M059J (cell line): Measurements from ENCODE around the gene UCHL1. TPM values are rescaled to one million over a fixed set of nuclear protein-coding genes. Genes with fewer than 3 reads are reported as not detected.
A peak's percentile ranks its signal among the peaks of the same experiment; 100 is the strongest.

Experiments
- DNase-seq: peaks from one replicate; pipeline ENCODE4 v3.0.0-alpha.2; 2012; ENCODE audit warnings: low read depth
- total RNA-seq: library from RNA; depleted of rRNA; stranded (reverse); fragments of >200 nt; shearing (Covaris generic); gene quantifications from 2 replicates; pipeline ENCODE4 v1.2.3, GENCODE V29; 2014; rRNA removed

Gene UCHL1
- 1,483 and 1,510 TPM in 2 replicates for total RNA-seq

DNA sequence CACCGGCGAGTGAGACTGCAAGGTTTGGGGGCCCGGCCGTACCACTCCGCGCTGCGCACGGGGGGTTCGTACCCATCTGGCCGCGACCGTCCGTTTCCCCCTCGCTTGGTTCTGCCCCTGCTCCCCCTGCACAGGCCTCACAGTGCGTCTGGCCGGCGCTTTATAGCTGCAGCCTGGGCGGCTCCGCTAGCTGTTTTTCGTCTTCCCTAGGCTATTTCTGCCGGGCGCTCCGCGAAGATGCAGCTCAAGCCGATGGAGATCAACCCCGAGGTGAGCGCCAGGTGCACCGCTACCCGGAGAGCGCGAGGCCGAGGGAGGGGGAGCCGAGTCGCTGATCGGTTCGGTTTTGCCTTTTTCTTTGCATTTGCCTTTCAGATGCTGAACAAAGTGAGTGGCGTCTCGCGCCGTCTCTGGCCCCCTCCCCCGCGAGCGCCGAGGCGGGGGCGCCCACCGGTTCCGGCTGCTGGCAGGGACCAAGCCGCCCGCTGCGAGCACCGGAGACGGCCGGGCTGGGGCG lies at the start of gene UCHL1:
Gene UCHL1, plus strand, starts transcription at position 189 of the 517 bp plus-strand sequence. Its CDS starts 49 bp downstream, at position 238.
- DNase-seq: peak; percentile 79

GRCh38 chr4:41207291-41207831 lies 49.4 kb upstream of the UCHL1 start:
- peak; percentile 70 for DNase-seq

GRCh38 chr4:41209187-41209586 lies 47.5 kb upstream of the UCHL1 start:
- DNase-seq: peak; percentile 47

DNA sequence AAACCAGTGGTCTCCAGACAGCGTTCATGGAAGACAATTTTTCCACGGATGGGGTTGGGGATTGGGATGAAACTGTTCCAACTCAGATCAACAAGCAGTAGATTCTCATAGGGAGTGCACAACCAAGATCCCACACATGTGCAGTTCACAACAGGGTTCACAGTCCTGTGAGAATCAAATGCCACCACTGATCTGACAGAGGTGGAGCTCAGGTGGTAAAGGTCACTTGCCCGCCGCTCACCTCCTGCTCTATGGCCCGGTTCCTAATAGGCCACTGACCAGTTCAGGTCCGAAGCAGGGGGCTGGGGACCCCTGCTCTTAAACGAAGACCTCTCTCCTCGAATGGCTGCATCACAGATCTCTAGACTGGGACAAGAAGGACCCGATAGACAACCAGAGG lies 46.8 kb upstream of the UCHL1 start:
- DNase-seq: no peak

DNA sequence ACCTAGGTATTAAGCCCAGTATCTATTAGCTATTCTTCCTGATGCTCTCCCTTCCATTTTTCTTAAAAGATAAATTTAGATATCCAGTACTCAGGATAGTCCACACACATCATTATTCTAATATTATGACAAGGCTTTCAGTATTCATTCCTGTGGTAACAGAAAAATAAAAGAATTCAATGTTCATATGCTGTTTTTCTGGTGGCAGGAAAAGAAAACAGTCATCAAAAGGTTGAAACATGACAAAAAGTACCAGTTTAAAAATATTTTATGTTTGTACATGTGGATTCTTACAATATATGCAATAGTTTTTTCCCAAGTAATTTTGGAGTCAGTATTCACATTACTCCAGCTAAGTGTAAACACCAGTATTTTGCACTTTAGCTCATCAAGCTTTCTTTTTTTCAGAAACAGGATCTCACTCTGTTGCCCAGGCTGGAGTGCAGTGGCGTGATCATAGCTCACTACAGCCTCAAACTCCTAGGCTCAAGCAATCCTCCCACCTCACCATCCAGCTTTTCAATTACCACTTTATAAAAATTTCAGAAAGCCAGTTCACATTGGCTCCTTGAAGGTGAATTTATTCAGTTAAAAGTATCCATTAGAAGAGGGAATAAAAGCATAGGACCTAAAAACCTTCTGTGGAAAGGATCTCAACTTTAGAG lies 44.6 kb upstream of the UCHL1 start:
- no peak for DNase-seq

- DNase-seq: peak; percentile 81
Observed at GRCh38 chr4:41212616-41213203, 44.0 kb upstream of the UCHL1 start.

- DNase-seq: no peak
Observed at GRCh38 chr4:41213625-41214135, 43.0 kb upstream of the UCHL1 start.

GRCh38 chr4:41214136-41214824 lies 42.4 kb upstream of the UCHL1 start, which contains the start of gene APBB2:
Gene APBB2, minus strand, starts transcription at chr4:41214542. Its CDS starts 181,288 bp downstream, at chr4:41033254.
- peak; percentile 97 for DNase-seq

- DNase-seq: no peak
Observed at GRCh38 chr4:41214825-41215146, 41.9 kb upstream of the UCHL1 start.

DNA sequence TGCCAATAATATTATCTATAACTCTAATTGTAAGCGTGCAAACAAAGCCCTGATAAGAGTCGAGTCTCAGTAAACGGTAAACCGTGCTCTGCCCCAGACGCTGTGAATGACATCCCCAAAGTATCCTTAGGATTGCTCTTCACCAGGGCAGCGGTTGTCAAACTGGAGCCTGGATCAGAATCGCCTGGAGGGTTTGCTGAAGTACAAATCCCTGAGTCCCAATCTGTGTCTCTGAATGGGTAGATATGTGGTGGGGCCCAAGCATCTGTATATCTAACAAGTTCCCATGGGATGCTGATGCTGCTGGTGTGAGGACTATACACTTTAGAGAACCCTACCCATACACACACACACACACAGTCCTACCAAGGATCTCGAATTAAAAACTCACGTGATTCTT lies 41.6 kb upstream of the UCHL1 start:
- no peak for DNase-seq

GRCh38 chr4:41215969-41216293 lies 40.8 kb upstream of the UCHL1 start:
- no peak for DNase-seq

- DNase-seq: peak; percentile 79
Observed at GRCh38 chr4:41216294-41217019, 40.3 kb upstream of the UCHL1 start.

DNA sequence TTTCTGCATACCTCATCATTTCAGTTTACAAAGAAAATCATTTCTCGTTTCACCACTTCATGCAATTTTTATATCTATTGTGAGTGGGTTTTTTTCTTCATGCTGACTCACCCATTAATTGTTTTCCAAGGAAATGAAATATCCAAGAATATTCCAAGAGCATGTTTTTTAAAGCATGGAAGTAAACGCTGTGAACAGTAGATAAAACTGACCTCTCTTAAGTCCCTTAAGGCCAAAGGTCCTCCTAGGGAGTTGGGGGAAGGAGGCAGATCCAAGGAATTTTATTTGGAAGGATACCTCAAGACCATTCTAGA lies 39.8 kb upstream of the UCHL1 start:
- no peak for DNase-seq

DNA sequence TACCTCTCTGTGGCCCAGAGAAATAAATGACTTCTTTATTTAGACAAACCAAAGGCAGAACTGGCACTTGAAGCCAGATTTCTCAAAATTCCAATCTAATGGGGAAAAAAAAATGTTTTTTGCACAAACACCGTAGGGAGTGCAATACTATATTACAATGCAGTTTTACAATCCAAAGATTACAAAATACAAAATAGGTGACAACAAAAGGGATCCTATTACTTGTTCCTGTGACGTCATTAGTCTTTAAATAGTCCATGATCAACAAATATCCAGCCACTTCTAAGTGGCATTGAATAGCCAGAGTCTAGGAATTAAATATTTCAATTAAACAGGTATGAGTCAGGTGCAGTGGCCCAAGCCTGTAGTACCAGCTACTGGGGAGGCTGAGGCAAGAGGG lies 39.4 kb upstream of the UCHL1 start:
- no peak for DNase-seq

GRCh38 chr4:41218703-41219102 lies 38.0 kb upstream of the UCHL1 start:
- no peak for DNase-seq

- DNase-seq: no peak
Observed at GRCh38 chr4:41219421-41219950, 37.2 kb upstream of the UCHL1 start.

DNA sequence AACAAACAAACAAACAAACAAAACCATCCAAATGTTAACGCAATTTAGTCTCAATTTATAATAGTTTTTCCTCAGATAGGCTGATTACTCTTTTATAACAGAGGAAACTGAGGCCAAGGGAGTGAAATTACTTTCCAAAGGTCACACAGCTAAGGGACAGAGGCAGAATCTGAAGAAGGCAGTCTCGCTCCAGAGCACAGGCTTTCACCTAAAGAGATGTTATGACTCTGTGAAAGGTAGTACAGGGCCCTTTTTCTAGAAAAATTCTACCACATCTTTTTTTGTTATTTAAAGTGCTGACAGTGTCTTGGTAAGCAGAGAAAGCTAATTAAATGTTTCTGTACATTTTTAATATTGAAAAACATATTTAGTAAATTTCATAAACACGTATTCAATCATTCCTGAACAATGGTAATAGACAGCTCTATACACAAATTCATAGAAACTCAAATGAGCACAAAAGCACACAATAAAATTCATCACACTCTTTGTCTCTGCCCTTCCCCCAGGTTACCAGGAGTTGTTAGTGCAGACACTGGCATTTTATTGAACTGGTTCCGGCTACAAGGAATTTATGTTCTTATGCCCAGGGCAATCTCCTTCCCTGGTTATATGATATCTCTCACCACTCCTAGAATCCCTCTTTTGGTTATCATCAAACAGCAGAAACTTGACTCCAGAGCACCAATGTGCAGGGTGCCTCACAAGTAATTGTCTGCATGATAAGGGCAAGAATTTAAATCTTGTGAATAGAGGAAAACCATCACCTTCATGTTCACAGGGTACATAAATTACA lies 34.7 kb upstream of the UCHL1 start:
- no peak for DNase-seq

GRCh38 chr4:41227902-41228301 lies 28.8 kb upstream of the UCHL1 start:
- DNase-seq: no peak

DNA sequence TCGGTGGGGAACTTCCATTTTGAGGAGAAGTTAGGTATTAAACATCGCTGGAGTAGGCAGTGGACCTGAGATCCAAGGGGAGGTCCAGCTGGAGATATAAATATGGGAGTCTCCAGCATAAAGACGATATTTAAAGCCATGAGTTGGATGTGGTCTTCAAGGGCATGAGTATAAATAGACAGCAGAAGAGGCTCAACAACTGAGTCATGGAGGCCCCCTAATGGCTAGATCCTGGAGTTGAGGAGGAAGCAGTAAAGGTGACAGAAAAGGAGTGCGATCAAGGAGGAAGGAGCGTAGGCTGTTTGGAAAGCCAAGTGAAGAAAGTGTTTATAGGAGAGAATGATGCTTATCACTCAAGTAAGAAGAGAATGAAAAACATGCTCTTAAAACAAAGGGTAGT lies 24.3 kb upstream of the UCHL1 start:
- DNase-seq: no peak

DNA sequence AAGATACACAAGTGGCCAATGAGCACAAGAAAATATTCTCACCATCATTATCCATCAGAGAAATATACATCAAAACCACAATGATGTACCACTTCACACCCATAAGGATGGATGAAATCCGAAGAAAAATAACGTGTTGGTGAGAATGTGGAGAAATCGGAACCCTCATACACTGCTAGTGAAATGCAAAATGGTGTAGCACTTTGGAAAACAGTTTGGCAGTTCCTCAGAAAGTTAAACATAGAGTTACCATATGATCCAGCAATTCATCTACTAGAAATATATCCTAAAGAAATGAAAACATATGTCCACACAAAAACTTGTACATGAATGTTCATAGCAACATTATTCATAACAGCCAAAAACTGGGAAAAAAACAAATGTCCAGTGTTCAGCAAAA lies 23.9 kb upstream of the UCHL1 start:
- no peak for DNase-seq

DNA sequence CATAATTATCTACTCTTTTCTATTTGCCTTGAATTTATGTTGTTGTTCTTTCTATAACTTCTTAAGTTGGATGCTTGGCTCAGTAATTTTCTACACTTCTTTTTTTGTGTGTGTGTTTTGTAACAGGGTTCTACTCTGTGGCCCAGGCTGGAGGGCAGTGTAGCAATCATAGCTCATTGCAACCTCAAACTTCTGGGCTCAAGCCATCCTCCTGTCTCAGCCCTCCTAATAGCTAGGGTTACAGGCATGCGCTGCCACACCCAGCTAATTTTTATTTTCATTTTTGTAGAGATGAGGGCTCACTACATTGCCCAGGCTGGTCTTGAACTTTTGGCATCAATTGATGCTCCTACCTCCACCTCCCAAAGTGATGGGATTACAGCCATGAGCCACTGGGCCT lies 20.7 kb upstream of the UCHL1 start:
- no peak for DNase-seq
